Activated CD8-positive, alpha-beta T cell treated with anti-CD3 and anti-CD28 coated beads for 36 hours (primary cell): ENCODE measurements around the gene MAGI2. TPM values are rescaled to one million over a fixed set of nuclear protein-coding genes. Genes with fewer than 3 reads are reported as not detected.

Experiments used
- ATAC-seq: fragments of 200-7000 bp; cut with Tn5 transposase; one replicate; pipeline ENCODE4 v1.10.0; 2021; ENCODE audit warnings: mild to moderate bottlenecking, moderate library complexity
- CTCF ChIA-PET: fragments of 350-600 bp; sonication (Branson Sonifier 250); formaldehyde crosslinking; loops from one replicate; lab custom pipeline; 2021; ENCODE audit warnings: antibody characterized with exemption; lab: Charles Lee
- POLR2A ChIA-PET: fragments of 350-600 bp; sonication (Branson Sonifier 250); formaldehyde crosslinking; loops from one replicate; lab custom pipeline; 2021; ENCODE audit warnings: antibody characterized with exemption; lab: Charles Lee
- DNase-seq: peaks from one replicate; pipeline ENCODE4 v3.0.0-alpha.2; 2020
- H3K27ac Mint-ChIP-seq: one replicate; pipeline ENCODE4 v1.8.0; 2021; ENCODE audit warnings: mild to moderate bottlenecking, mixed read lengths
- H3K27me3 Mint-ChIP-seq: one replicate; pipeline ENCODE4 v1.8.0; 2021; ENCODE audit warnings: mixed read lengths
- H3K36me3 Mint-ChIP-seq: one replicate; pipeline ENCODE4 v1.8.0; 2021; ENCODE audit warnings: low read depth, mixed read lengths
- H3K4me1 Mint-ChIP-seq: one replicate; pipeline ENCODE4 v1.8.0; 2021; ENCODE audit warnings: low read depth, mixed read lengths
- H3K4me3 Mint-ChIP-seq: one replicate; pipeline ENCODE4 v1.8.0; 2021; ENCODE audit warnings: mild to moderate bottlenecking, moderate library complexity, mixed read lengths
- H3K9me3 Mint-ChIP-seq: one replicate; pipeline ENCODE4 v1.8.0; 2021; ENCODE audit warnings: mixed read lengths
- intact Hi-C: fragments of 100-400 bp; cut with micrococcal nuclease; formaldehyde crosslinking; loops from one replicate; pipeline ENCODE4 v1.10.0; 2022
- total RNA-seq, 2 experiments: library from RNA; stranded (reverse); gene quantifications; one replicate each; pipeline ENCODE4 v1.2.3, GENCODE V29; 2021
- TF ChIP-seq, protein P1 (sequence below): fragments of 200-600 bp; IDR thresholded peaks from one replicate; pipeline ENCODE4 v1.8.0; 2022; ENCODE audit warnings: antibody characterized with exemption, mild to moderate bottlenecking

Gene MAGI2
- total RNA-seq, 2 experiments from 2014 or later: 0.04 to 0.09 TPM

DNA sequence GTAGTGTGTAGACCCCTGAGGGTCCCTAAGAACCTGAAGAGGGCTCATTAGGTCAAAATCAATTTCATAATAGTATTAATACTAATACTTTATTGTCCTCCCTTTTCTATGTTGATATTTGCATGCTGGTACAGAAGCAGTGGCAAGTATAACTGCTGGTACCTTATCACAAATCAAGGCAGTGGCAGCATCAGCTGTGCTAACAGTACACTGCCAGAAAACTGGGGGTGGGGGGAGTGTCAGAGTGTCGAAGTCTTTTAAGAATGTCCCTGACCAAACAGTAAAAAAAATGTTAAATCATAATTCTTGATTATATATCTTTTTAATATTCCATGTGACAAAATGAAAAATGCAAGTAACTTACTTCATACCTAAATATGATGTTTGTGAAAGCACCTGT is 716.9 kb downstream of the MAGI2 start:
- Mint-ChIP-seq H3K4me3 (no peak overlapping the region), H3K4me1 (no peaks in the 10 kb centered on the region), H3K27ac (no peak overlapping the region), H3K27me3 (no peaks in the 10 kb centered on the region), H3K9me3 (no peaks in the 10 kb centered on the region), H3K36me3 (no peaks in the 10 kb centered on the region)
- TF ChIP-seq, protein P1, sequence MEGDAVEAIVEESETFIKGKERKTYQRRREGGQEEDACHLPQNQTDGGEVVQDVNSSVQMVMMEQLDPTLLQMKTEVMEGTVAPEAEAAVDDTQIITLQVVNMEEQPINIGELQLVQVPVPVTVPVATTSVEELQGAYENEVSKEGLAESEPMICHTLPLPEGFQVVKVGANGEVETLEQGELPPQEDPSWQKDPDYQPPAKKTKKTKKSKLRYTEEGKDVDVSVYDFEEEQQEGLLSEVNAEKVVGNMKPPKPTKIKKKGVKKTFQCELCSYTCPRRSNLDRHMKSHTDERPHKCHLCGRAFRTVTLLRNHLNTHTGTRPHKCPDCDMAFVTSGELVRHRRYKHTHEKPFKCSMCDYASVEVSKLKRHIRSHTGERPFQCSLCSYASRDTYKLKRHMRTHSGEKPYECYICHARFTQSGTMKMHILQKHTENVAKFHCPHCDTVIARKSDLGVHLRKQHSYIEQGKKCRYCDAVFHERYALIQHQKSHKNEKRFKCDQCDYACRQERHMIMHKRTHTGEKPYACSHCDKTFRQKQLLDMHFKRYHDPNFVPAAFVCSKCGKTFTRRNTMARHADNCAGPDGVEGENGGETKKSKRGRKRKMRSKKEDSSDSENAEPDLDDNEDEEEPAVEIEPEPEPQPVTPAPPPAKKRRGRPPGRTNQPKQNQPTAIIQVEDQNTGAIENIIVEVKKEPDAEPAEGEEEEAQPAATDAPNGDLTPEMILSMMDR: no peak
- ChIA-PET POLR2A (no interaction called here), CTCF (no interaction called here)
- no peak for ATAC-seq
- DNase-seq: no peak
- intact Hi-C loops: no loop called here

DNA sequence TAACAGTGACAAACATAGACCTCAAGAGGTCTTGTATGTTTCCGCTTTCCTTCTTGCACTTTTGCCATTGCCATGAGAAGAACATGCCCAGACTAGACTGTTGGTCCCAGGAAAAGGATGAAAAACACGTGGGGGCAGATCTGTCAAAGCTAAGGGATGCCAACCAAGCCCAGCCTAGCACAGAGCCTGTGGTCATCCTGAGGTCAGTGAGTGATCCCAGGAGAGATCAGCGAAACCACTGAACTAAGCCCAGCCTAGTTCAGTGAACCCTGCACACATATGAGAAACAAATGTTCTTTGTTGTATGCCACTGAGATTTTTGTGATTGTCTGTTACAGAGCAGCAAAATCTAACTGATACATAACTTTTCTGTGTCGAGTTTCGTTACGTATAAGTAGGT is 718.8 kb downstream of the MAGI2 start:
- ChIA-PET CTCF (no interaction called here), POLR2A (no interaction called here)
- TF ChIP-seq, protein P1: no peak
- Mint-ChIP-seq H3K27ac (no peak overlapping the region), H3K9me3 (peaks cover 3% of the 10 kb centered on the region), H3K27me3 (no peaks in the 10 kb centered on the region), H3K36me3 (no peaks in the 10 kb centered on the region), H3K4me3 (no peak overlapping the region), H3K4me1 (no peaks in the 10 kb centered on the region)
- ATAC-seq: no peak
- intact Hi-C loops: no loop called here
- DNase-seq: no peak

DNA sequence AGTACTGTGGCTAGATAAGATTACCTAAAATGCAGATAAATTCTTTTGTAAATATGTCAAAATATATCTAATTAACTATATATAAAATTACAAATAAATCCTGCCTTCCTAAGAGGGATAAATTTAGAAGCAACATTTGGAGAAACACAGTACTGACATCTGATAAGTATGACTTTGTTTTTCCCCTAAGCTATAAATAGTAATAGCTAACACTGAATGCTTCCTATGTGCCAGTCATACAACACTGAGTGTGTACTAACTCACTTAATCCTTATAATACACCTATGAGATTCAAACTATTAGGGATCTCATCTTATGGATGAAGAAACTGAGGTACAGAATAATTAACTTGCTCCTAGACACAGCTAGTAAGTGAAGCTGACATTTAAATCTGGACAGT is 733.4 kb downstream of the MAGI2 start:
- Mint-ChIP-seq H3K27ac (no peak overlapping the region), H3K4me3 (no peak overlapping the region), H3K9me3 (no peaks in the 10 kb centered on the region), H3K36me3 (no peaks in the 10 kb centered on the region), H3K4me1 (no peaks in the 10 kb centered on the region), H3K27me3 (no peaks in the 10 kb centered on the region)
- ATAC-seq (no peak), DNase-seq (no peak)
- ChIA-PET POLR2A (no interaction called here), CTCF (no interaction called here)
- intact Hi-C loops: no loop called here
- TF ChIP-seq, protein P1: no peak

DNA sequence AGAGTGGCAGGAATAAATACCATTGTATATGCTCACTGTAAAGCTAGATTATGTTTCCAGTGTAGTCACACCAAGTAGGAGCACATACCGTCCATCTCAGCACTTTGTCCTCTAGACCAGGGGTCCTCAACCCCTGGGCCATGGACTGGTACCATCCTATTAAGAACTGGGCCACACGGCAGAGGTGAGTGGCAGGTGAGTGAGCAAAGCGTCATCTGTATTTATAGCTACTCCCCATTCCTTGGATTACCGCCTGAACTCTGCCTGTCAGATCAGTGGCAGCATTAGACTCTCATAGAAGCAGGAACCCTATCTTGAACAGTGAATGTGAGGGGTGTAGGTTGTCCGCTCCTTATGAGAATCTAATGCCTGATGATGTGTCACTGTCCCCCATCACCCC is 735.3 kb downstream of the MAGI2 start:
- ChIA-PET CTCF (no interaction called here), POLR2A (no interaction called here)
- TF ChIP-seq, protein P1: no peak
- DNase-seq (no peak), ATAC-seq (no peak)
- no peak overlapping the region for H3K27ac Mint-ChIP-seq
- peaks cover under 1% of the 10 kb centered on the region for H3K9me3 Mint-ChIP-seq
- intact Hi-C loops: no loop called here
- no peak overlapping the region for H3K4me3 Mint-ChIP-seq
- H3K4me1 Mint-ChIP-seq: no peaks in the 10 kb centered on the region
- H3K27me3 Mint-ChIP-seq: no peaks in the 10 kb centered on the region
- no peaks in the 10 kb centered on the region for H3K36me3 Mint-ChIP-seq

DNA sequence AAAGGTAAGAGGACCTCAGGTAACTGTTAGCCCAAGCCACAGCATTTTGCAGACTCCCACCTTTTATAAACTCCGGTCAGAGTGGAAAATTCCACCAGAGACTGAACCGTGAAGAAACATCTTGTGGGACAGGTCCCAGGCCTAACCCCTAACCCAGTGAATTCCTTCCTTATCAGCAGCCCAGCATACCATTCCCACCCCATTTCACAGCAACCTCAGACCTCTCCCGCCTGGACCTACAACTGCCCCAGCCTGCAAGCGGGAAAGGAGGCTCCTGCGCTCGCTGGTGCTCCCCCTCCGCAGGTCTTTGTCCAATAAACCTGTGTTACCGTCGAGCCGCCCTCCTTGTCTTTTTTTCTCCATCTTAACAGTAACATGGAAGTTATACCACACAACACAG is 736.6 kb downstream of the MAGI2 start:
- no peak for ATAC-seq
- H3K9me3 Mint-ChIP-seq: peaks cover 2% of the 10 kb centered on the region

More for the DNA sequence above, 736.6 kb downstream of the MAGI2 start:
- intact Hi-C loops: no loop called here
- no peak overlapping the region for H3K27ac Mint-ChIP-seq
- DNase-seq: no peak
- no peak overlapping the region for H3K4me3 Mint-ChIP-seq
- no peaks in the 10 kb centered on the region for H3K27me3 Mint-ChIP-seq
- TF ChIP-seq, protein P1: no peak
- ChIA-PET CTCF (no interaction called here), POLR2A (no interaction called here)
- H3K36me3 Mint-ChIP-seq: no peaks in the 10 kb centered on the region
- H3K4me1 Mint-ChIP-seq: no peaks in the 10 kb centered on the region
